ENCODE measurements around the gene MRRF.

DNA sequence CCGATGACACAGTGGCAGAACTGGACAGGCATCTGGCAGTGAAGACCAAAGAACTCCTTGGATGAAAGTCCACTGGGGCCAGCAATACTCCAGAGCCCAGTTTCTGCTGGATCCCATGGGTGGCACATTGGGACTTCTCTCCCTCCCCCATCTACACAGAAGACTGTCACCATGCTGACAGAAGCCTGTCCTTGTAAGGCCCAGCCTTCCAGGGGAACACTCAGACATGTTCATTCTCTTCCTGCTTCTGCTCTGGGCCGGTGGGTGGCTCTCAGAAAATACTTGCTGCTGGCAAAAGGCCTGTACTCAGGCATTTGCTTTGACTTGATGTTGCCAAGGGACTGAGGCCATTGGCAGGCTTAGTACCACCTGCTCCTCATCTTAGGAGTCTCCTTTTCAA, 57.9 kb downstream of the MRRF start:
- TF ChIP-seq, protein P1, sequence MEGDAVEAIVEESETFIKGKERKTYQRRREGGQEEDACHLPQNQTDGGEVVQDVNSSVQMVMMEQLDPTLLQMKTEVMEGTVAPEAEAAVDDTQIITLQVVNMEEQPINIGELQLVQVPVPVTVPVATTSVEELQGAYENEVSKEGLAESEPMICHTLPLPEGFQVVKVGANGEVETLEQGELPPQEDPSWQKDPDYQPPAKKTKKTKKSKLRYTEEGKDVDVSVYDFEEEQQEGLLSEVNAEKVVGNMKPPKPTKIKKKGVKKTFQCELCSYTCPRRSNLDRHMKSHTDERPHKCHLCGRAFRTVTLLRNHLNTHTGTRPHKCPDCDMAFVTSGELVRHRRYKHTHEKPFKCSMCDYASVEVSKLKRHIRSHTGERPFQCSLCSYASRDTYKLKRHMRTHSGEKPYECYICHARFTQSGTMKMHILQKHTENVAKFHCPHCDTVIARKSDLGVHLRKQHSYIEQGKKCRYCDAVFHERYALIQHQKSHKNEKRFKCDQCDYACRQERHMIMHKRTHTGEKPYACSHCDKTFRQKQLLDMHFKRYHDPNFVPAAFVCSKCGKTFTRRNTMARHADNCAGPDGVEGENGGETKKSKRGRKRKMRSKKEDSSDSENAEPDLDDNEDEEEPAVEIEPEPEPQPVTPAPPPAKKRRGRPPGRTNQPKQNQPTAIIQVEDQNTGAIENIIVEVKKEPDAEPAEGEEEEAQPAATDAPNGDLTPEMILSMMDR (IDR thresholded peaks at IDR 0.05) = no peak
- no peak for TF ChIP-seq POLR2AphosphoS5 (IDR thresholded peaks at IDR 0.05)
- TF ChIP-seq EP300 (IDR thresholded peaks at IDR 0.05) = no peak
